Gastroesophageal sphincter (tissue), 4 donors: Measurements from ENCODE around the gene WDR37. TPM values are rescaled to one million over a fixed set of nuclear protein-coding genes. Genes with fewer than 3 reads are reported as not detected.

Experiments used
- ATAC-seq: fragments of 150-250 bp; one replicate; pipeline ENCODE4 v1.9.1; 2016; ENCODE audit warnings: mild to moderate bottlenecking, moderate library complexity
- H3K27ac ChIP-seq, 4 donors: fragments of 200-600 bp; sonication (generic) in 3 of 4; 1 replicate in 3 of 4; 2 replicates in 1 of 4; pipeline ENCODE4 v1.5.1; 2016 to 2019
- H3K27me3 ChIP-seq: fragments of 200-600 bp; sonication (generic); one replicate; pipeline ENCODE4 v1.5.1; 2019
- H3K36me3 ChIP-seq, 2 donors: fragments of 200-600 bp; sonication (generic); one replicate each; pipeline ENCODE4 v1.5.1; 2019; ENCODE audit warnings: control low read depth in 1 of 2
- H3K4me1 ChIP-seq, 3 donors: fragments of 200-600 bp; sonication (generic); 1 replicate in 2 of 3; 2 replicates in 1 of 3; pipeline ENCODE4 v1.5.1; 2016 to 2019; ENCODE audit warnings: control low read depth in 2 of 3
- H3K4me3 ChIP-seq, 2 donors: fragments of 200-600 bp; sonication (generic); one replicate each; pipeline ENCODE4 v1.5.1; 2019; ENCODE audit warnings: mild to moderate bottlenecking in 1 of 2, moderate library complexity in 1 of 2
- H3K9me3 ChIP-seq, 3 donors: fragments of 200-600 bp; sonication (generic); one replicate each; pipeline ENCODE4 v1.5.1; 2017 to 2019; ENCODE audit warnings: control low read depth in 2 of 3
- CTCF ChIP-seq, 4 experiments: fragments of 200-600 bp in 2 of 4; fragments of 450-650 bp in 2 of 4; sonication (generic) in 1 of 4; IDR thresholded peaks; one replicate each; pipeline ENCODE4 v1.5.1; 2017 to 2019; ENCODE audit warnings: antibody characterized with exemption in 4 of 4, mild to moderate bottlenecking in 2 of 4, moderate library complexity in 2 of 4
- EP300 ChIP-seq: sonication (generic); formaldehyde crosslinking; IDR thresholded peaks from one replicate; pipeline ENCODE4 v1.6.1; 2017; ENCODE audit warnings: antibody characterized with exemption, mild to moderate bottlenecking
- POLR2A ChIP-seq, 2 donors: fragments of 450-650 bp; IDR thresholded peaks; one replicate each; pipeline ENCODE4 v1.6.1; 2017; ENCODE audit warnings: antibody characterized with exemption in 2 of 2, mild to moderate bottlenecking in 2 of 2, moderate library complexity in 1 of 2
- POLR2AphosphoS5 ChIP-seq: sonication (generic); formaldehyde crosslinking; IDR thresholded peaks from one replicate; pipeline ENCODE4 v1.6.1; 2017; ENCODE audit warnings: antibody characterized with exemption
- WGBS, 2 donors: methylation state at CpG; one replicate each; pipeline ENCODE4 v1.1.5; 2018; ENCODE audit warnings: low coverage in 1 of 2; 5-methylcytosine and 5-hydroxymethylcytosine counted together
- total RNA-seq, 4 donors: library from RNA; depleted of rRNA; stranded (reverse); fragments of >200 nt; gene quantifications; one replicate each; pipeline ENCODE4 v1.1.0, GENCODE V29; 2016

Gene WDR37
- total RNA-seq, 4 donors from 2014 or later, result 11.4 to 16.7 (median 13.9) TPM

DNA sequence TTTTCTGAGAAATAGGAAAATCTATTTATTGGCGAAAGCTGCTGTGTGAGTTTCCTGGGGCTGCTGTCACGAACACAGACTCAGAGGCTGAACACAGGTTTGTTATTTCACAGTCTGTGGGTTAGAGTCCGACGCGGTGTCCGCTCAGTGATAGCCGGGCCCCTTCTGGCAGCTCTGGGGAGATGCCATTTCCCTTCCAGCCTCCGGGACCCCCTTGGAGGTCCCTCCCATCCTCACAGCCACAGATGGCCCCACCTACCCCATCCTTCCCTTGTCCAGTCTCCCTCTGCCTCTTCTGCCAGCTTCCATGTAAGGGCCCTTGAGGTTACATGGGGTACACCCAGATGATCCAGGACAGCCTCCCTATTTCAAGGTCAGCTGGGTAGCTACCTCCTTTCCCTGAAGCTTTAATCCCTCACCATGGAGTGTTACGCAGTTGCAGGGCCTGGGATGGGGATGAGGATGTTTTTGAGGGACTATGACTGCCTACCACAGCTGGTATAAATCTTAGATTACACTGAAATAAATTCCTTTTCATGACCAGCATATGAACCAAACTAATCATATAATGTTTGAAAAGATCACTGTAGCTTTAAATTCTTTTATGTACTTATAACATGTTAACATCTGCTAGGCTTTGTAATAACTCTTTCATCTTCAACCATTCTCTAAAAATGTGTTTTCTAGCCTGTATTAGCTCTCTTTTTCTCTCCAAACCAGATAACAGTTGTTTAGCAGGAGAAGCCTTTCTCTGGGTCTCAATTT is 98.5 kb downstream of the WDR37 start:
- H3K4me3 ChIP-seq, result no peak overlapping the region
- WGBS, 2 donors, result 52 to 61% methylated on average over 9 of the region's 9 CpGs
- H3K36me3 ChIP-seq, result no peaks in the 10 kb centered on the region
- no peaks in the 10 kb centered on the region for H3K4me1 ChIP-seq
- H3K9me3 ChIP-seq, result no peaks in the 10 kb centered on the region
- no peak overlapping the region for H3K27ac ChIP-seq
- peaks cover 16% of the 10 kb centered on the region for H3K27me3 ChIP-seq
- ATAC-seq, result no peak
- TF ChIP-seq EP300, result no peak
- no peak for TF ChIP-seq POLR2A (IDR thresholded peaks at IDR 0.05)
- TF ChIP-seq CTCF (IDR thresholded peaks at IDR 0.05), result no peak
- TF ChIP-seq POLR2AphosphoS5, result no peak

- no peak for ATAC-seq
- no peaks in the 10 kb centered on the region for H3K36me3 ChIP-seq
- 70 to 80% methylated on average over 2 to 11 of the region's 20 CpGs for WGBS, 2 donors
- no peaks in the 10 kb centered on the region for H3K9me3 ChIP-seq
- no peak for TF ChIP-seq POLR2AphosphoS5
- no peak for TF ChIP-seq CTCF (IDR thresholded peaks at IDR 0.05)
- no peak for TF ChIP-seq EP300
- no peak for TF ChIP-seq POLR2A (IDR thresholded peaks at IDR 0.05)
- no peaks in the 10 kb centered on the region for H3K4me1 ChIP-seq
- peaks cover 12% of the 10 kb centered on the region for H3K27me3 ChIP-seq
- H3K4me3 ChIP-seq, result no peak overlapping the region
- no peak overlapping the region for H3K27ac ChIP-seq
These were observed 99.8 kb downstream of the WDR37 start for GRCh38 chr10:1155791-1156615.

GRCh38 chr10:1156616-1156886 is 100.4 kb downstream of the WDR37 start:
- no peak overlapping the region for H3K4me3 ChIP-seq
- H3K9me3 ChIP-seq, result no peaks in the 10 kb centered on the region
- 90 to 100% methylated on average over 1 to 2 of the region's 8 CpGs for WGBS, 2 donors
- no peaks in the 10 kb centered on the region for H3K4me1 ChIP-seq
- H3K36me3 ChIP-seq, result no peaks in the 10 kb centered on the region
- no peak for TF ChIP-seq CTCF (IDR thresholded peaks at IDR 0.05)
- TF ChIP-seq EP300, result no peak
- no peak for TF ChIP-seq POLR2A (IDR thresholded peaks at IDR 0.05)
- no peak for TF ChIP-seq POLR2AphosphoS5
- ATAC-seq, result no peak
- H3K27me3 ChIP-seq, result peaks cover 12% of the 10 kb centered on the region
- no peak overlapping the region for H3K27ac ChIP-seq

DNA sequence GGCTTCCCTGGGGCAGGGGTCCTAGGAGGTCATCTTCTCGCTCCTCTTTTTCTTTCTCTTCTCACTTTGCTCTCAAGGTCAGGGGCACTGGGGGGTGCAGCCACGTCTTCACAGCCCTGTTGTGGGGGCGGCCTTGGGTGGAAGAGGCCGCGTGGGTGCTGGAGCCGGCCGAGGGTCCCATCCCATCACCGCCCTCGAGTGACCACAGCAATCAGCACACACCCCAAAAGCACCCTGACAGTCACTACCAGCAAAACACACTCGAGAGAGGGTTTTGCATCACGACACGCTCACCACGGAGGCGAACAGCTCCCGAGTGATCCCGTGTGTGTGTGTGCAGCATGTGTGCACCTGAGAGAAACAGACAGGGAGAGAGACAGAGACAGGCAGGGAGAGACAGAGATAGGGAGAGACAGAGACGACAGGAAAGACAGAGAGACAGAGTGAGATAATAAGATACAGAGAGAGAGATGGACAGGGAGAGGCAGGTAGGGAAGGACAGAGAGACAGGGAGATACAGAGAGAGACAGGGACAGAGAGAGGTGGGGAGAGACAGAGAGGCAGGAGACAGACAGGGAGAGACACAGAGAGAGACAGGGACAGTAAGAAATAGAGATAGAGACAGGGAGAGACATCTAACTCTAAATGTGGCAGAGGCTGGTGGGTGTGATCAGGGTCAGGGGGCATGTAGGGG is 100.9 kb downstream of the WDR37 start:
- Histone ChIP-seq H3K9me3 (no peaks in the 10 kb centered on the region), H3K36me3 (no peaks in the 10 kb centered on the region), H3K27ac (no peak overlapping the region), H3K4me1 (no peaks in the 10 kb centered on the region), H3K27me3 (peaks cover 12% of the 10 kb centered on the region), H3K4me3 (no peak overlapping the region)
- 84 to 100% methylated on average over 1 to 7 of the region's 17 CpGs for WGBS, 2 donors
- ATAC-seq, result no peak
- TF ChIP-seq POLR2A (IDR thresholded peaks at IDR 0.05), result no peak
- no peak for TF ChIP-seq CTCF (IDR thresholded peaks at IDR 0.05)
- no peak for TF ChIP-seq EP300
- no peak for TF ChIP-seq POLR2AphosphoS5
